GM23248 (cell line): ENCODE results near the gene PXK.

Experiments used
- EZH2 ChIP-seq: fragments of 200-600 bp; sonication (generic); IDR thresholded peaks from 2 replicates; pipeline ENCODE4 v1.6.1; 2018; ENCODE audit warnings: antibody characterized with exemption, mild to moderate bottlenecking; ENCODE audit not compliant: insufficient read depth, poor library complexity, severe bottlenecking
- EZH2phosphoT487 ChIP-seq: fragments of 200-600 bp; sonication (generic); IDR thresholded peaks from 2 replicates; pipeline ENCODE4 v1.6.1; 2018; ENCODE audit warnings: antibody characterized with exemption, moderate library complexity, mild to moderate bottlenecking, low read depth; ENCODE audit not compliant: insufficient read depth

GRCh38 chr3:58379351-58380073 lies 46.8 kb downstream of the PXK start:
- TF ChIP-seq EZH2 (no peak), EZH2phosphoT487 (no peak)
